Fibroblast of lung (primary cell): Measurements from ENCODE around the gene CFAP53.

Source experiments
- CTCF ChIP-seq, 2 donors: IDR thresholded peaks in 1 of 2; conservative IDR thresholded peaks in 1 of 2; 1 replicate in 1 of 2; 2 replicates in 1 of 2; pipeline ENCODE4 v1.5.1; 2011 to 2012; ENCODE audit warnings: low read length in 2 of 2, control low read depth in 1 of 2, inconsistent platforms in 1 of 2, low read depth in 1 of 2, mild to moderate bottlenecking in 1 of 2
- EZH2 ChIP-seq: IDR thresholded peaks from 2 replicates; pipeline ENCODE4 v1.5.1; 2012; ENCODE audit warnings: low read length, control low read depth, mild to moderate bottlenecking; ENCODE audit errors: missing control alignments

DNA sequence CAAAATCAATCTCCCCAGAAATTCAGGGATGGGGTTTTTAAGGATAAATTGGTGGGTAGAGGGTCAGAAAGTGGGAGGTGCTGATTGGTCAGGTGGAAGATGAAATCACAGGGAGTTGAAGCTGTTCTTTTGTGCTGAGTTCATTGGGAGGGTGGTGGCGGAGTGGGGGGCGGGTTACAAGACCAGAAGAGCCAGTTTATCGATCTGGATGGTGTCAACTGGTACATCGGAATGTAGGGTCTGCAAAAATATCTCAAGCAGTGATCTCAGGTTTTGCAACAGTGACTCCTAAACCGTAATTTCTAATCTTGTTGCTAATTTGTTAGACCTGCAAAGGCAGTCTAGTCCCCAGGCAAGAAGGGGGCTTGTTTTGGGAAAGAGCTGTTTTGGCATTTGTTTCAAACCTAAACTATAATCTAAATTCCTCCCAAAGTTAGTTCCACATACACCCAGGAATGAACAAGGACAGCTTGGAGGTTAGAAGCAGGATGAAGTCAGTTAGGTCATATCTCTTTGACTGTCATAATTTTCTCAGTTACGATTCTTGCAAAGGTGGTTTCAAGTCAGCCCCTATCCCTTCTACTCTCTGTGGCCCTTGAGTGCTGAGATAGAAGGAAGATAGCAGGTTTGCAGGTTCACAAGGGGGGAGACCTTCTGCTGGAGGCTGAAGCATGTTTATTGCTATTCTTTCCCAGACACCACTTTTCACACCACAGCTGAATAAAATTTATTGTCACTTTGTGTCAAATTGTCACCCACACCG lies 33.5 kb upstream of the CFAP53 start:
- TF ChIP-seq CTCF (conservative IDR thresholded peaks at IDR 0.05 in 1 of 2, IDR thresholded peaks at IDR 0.05 in 1 of 2; ENCODE audit: low read depth in 1 of 2, low read length in 2 of 2): no peak
- TF ChIP-seq EZH2: no peak
